Left lobe of liver (tissue), 2 donors: ENCODE results near the gene TNFSF18. TPM values are rescaled to one million over a fixed set of nuclear protein-coding genes. Genes with fewer than 3 reads are reported as not detected.
"Not testable (repeated sequence)": the region's sequence is repeated elsewhere in the genome, so short reads cannot be mapped to it uniquely, and the experiment has no call there.

ENCODE experiments used
- ATAC-seq: fragments of 200-7000 bp; cut with Tn5 transposase; one replicate; pipeline ENCODE4 v1.9.1; 2020; ENCODE audit warnings: mild to moderate bottlenecking, moderate library complexity
- DNase-seq: peaks from one replicate; pipeline ENCODE4 v3.0.0-alpha.2; 2020; ENCODE audit warnings: low spot score
- total RNA-seq: library from RNA; stranded (reverse); gene quantifications from one replicate; pipeline ENCODE4 v1.2.1, GENCODE V29; 2021
- donor health status: DM: no; HTN: no; CAD: no; lungs with moderate emphysema.
- donor health status: DM: no; HTN: yes; CAD: no.

TNFSF18 gene
- 0.08 TPM for total RNA-seq

- DNase-seq (no peak), ATAC-seq (peak; percentile 55)
These were observed at the start of gene TNFSF18 for GRCh38 chr1:173050865-173051264. TNFSF18 (minus strand) TSS chr1:173050941; CDS start chr1:173050896, 45 bp downstream.

- ATAC-seq (no peak), DNase-seq (no peak)
These were observed 48.4 kb upstream of the TNFSF18 start for GRCh38 chr1:173099166-173099565.

GRCh38 chr1:173098117-173098516 lies 47.4 kb upstream of the TNFSF18 start:
- DNase-seq (no peak), ATAC-seq (no peak)

GRCh38 chr1:173097001-173097400 lies 46.3 kb upstream of the TNFSF18 start:
- DNase-seq (no peak), ATAC-seq (no peak)

- ATAC-seq (no peak), DNase-seq (no peak)
These were observed 44.9 kb upstream of the TNFSF18 start for GRCh38 chr1:173095632-173096031.

GRCh38 chr1:173094541-173094940 lies 43.8 kb upstream of the TNFSF18 start:
- ATAC-seq (no peak), DNase-seq (no peak)

- ATAC-seq (no peak), DNase-seq (no peak)
These were observed 43.1 kb upstream of the TNFSF18 start for GRCh38 chr1:173093691-173094445.

GRCh38 chr1:173084292-173084691 lies 33.6 kb upstream of the TNFSF18 start:
- ATAC-seq (no peak), DNase-seq (no peak)

GRCh38 chr1:173082913-173083312 lies 32.2 kb upstream of the TNFSF18 start:
- ATAC-seq (no peak), DNase-seq (no peak)

- not testable (repeated sequence) for DNase-seq, ATAC-seq
These were observed 23.5 kb upstream of the TNFSF18 start for GRCh38 chr1:173074217-173074616.

GRCh38 chr1:173064011-173064410 lies 13.3 kb upstream of the TNFSF18 start:
- ATAC-seq = no peak
- no peak for DNase-seq

GRCh38 chr1:173063171-173063570 lies 12.4 kb upstream of the TNFSF18 start:
- DNase-seq (no peak), ATAC-seq (no peak)

GRCh38 chr1:173062150-173062938 lies 11.6 kb upstream of the TNFSF18 start:
- ATAC-seq (no peak), DNase-seq (no peak)

GRCh38 chr1:173058556-173058955 lies 7.8 kb upstream of the TNFSF18 start:
- DNase-seq = no peak
- ATAC-seq = no peak

- no peak for ATAC-seq
- DNase-seq = no peak
These were observed 7.2 kb upstream of the TNFSF18 start for GRCh38 chr1:173057984-173058383.

- no peak for ATAC-seq
These were observed 5.6 kb upstream of the TNFSF18 start for GRCh38 chr1:173056365-173056764.

GRCh38 chr1:173052681-173053196 lies 2.0 kb upstream of the TNFSF18 start:
- DNase-seq = no peak
- peak; percentile 34 for ATAC-seq

More at GRCh38 chr1:173056365-173056764, 5.6 kb upstream of the TNFSF18 start:
- DNase-seq = no peak

GRCh38 chr1:173049322-173049633 lies 1.5 kb downstream of the TNFSF18 start:
- no peak for DNase-seq
- ATAC-seq = no peak

GRCh38 chr1:173048621-173049321 lies 2.0 kb downstream of the TNFSF18 start:
- ATAC-seq = no peak
- DNase-seq = no peak

GRCh38 chr1:173044656-173045055 lies 6.1 kb downstream of the TNFSF18 start:
- DNase-seq (no peak), ATAC-seq (no peak)

- DNase-seq (no peak), ATAC-seq (no peak)
These were observed 7.5 kb downstream of the TNFSF18 start for GRCh38 chr1:173043253-173043652.
